ENCODE results near the gene EPB41L4B. TPM values are rescaled to one million over a fixed set of nuclear protein-coding genes. Genes with fewer than 3 reads are reported as not detected.
"Not testable (repeated sequence)": the region's sequence is repeated elsewhere in the genome, so short reads cannot be mapped to it uniquely, and the experiment has no call there.

Gene EPB41L4B
- 10 to 100 TPM; 20.1 to 39.2 (median 27.0) TPM for total RNA-seq
- 11.2 TPM for polyA plus RNA-seq
- long read RNA-seq, donor 1, full-length matches to known transcripts: 15 of 65 reads
- long read RNA-seq, donor 1, partial matches to known transcripts: 13 of 65 reads
- long read RNA-seq, donor 1, other reads (novel, unspliced or antisense): 37 of 65 reads
- long read RNA-seq, donor 2, full-length matches to known transcripts: 6 of 43 reads
- long read RNA-seq, donor 2, partial matches to known transcripts: 5 of 43 reads
- long read RNA-seq, donor 2, other reads (novel, unspliced or antisense): 32 of 43 reads
- long read RNA-seq, donor 3, full-length matches to known transcripts: 3 of 28 reads
- long read RNA-seq, donor 3, partial matches to known transcripts: 8 of 28 reads
- long read RNA-seq, donor 3, other reads (novel, unspliced or antisense): 17 of 28 reads
- long read RNA-seq, donor 4, full-length matches to known transcripts: 8 of 40 reads
- long read RNA-seq, donor 4, partial matches to known transcripts: 8 of 40 reads
- long read RNA-seq, donor 4, other reads (novel, unspliced or antisense): 24 of 40 reads

- Histone ChIP-seq H3K27me3 (ENCODE audit: control insufficient read depth, insufficient read depth) (no peaks in the 10 kb centered on the region), H3K9me3 (ENCODE audit: control insufficient read depth, low read length) (no peaks in the 10 kb centered on the region), H3K4me1 (ENCODE audit: control insufficient read depth, insufficient read depth, low read length) (peaks cover 2% of the 10 kb centered on the region), H3K27ac (ENCODE audit: low read length) (peak within 1 kb of the TSS; percentile 9), H3K4me3 (ENCODE audit: low read length) (peak within 1 kb of the TSS; percentile 90)
- ATAC-seq (peak; percentile 81 to 82), DNase-seq (peak; percentile 86 to 96 (median 94))
- intact Hi-C loops (cut with DNase I): loop anchor here in 3 of 4 donors (2.0 to 10.0 kb wide), 5 partner anchors 76 to 426 kb away; no protein-coding TSS in a partner anchor
- WGBS: under 1% methylated on average over 72 of the region's 72 CpGs
These were observed at the start of gene EPB41L4B for GRCh38 chr9:109320742-109321448. EPB41L4B (minus strand) TSS chr9:109321059; CDS start chr9:109320446, 613 bp downstream.

GRCh38 chr9:109369285-109369684 lies 48.4 kb upstream of the EPB41L4B start:
- intact Hi-C loops (cut with DNase I): no loop called here
- DNase-seq (no peak), ATAC-seq (no peak)
- Histone ChIP-seq H3K27me3 (ENCODE audit: control insufficient read depth, insufficient read depth) (no peaks in the 10 kb centered on the region), H3K9me3 (ENCODE audit: control insufficient read depth, low read length) (no peaks in the 10 kb centered on the region), H3K27ac (ENCODE audit: low read length) (no peak overlapping the region), H3K4me3 (ENCODE audit: low read length) (no peak overlapping the region), H3K4me1 (ENCODE audit: control insufficient read depth, insufficient read depth, low read length) (no peaks in the 10 kb centered on the region)
- 55% methylated on average over 2 of the region's 2 CpGs for WGBS

- ATAC-seq: no peak
- intact Hi-C loops (cut with DNase I): no loop called here
These were observed 39.9 kb upstream of the EPB41L4B start for GRCh38 chr9:109360771-109361170.

GRCh38 chr9:109358968-109359603 lies 38.2 kb upstream of the EPB41L4B start:
- ATAC-seq, DNase-seq: not testable (repeated sequence)
- WGBS: 77% methylated on average over 8 of the region's 8 CpGs

More at GRCh38 chr9:109360771-109361170, 39.9 kb upstream of the EPB41L4B start:
- WGBS: 82% methylated on average over 5 of the region's 5 CpGs
- Histone ChIP-seq H3K4me1 (ENCODE audit: control insufficient read depth, insufficient read depth, low read length) (no peaks in the 10 kb centered on the region), H3K4me3 (ENCODE audit: low read length) (no peak overlapping the region), H3K27ac (ENCODE audit: low read length) (no peak overlapping the region), H3K9me3 (ENCODE audit: control insufficient read depth, low read length) (no peaks in the 10 kb centered on the region), H3K27me3 (ENCODE audit: control insufficient read depth, insufficient read depth) (no peaks in the 10 kb centered on the region)
- no peak for DNase-seq

GRCh38 chr9:109355564-109356297 lies 34.9 kb upstream of the EPB41L4B start:
- no peak for DNase-seq
- intact Hi-C loops (cut with DNase I): no loop called here
- Histone ChIP-seq H3K27me3 (ENCODE audit: control insufficient read depth, insufficient read depth) (no peaks in the 10 kb centered on the region), H3K9me3 (ENCODE audit: control insufficient read depth, low read length) (no peaks in the 10 kb centered on the region), H3K4me1 (ENCODE audit: control insufficient read depth, insufficient read depth, low read length) (no peaks in the 10 kb centered on the region), H3K4me3 (ENCODE audit: low read length) (no peak overlapping the region), H3K27ac (ENCODE audit: low read length) (no peak overlapping the region)
- no peak for ATAC-seq
- 87% methylated on average over 21 of the region's 21 CpGs for WGBS

More at GRCh38 chr9:109358968-109359603, 38.2 kb upstream of the EPB41L4B start:
- H3K9me3 ChIP-seq (ENCODE audit: control insufficient read depth, low read length); H3K27me3 ChIP-seq (ENCODE audit: control insufficient read depth, insufficient read depth); H3K27ac ChIP-seq (ENCODE audit: low read length); H3K4me3 ChIP-seq (ENCODE audit: low read length); H3K4me1 ChIP-seq (ENCODE audit: control insufficient read depth, insufficient read depth, low read length); intact Hi-C loops (cut with DNase I): not testable (repeated sequence)

GRCh38 chr9:109354190-109354589 lies 33.3 kb upstream of the EPB41L4B start:
- Histone ChIP-seq H3K27ac (ENCODE audit: low read length) (no peak overlapping the region), H3K4me1 (ENCODE audit: control insufficient read depth, insufficient read depth, low read length) (no peaks in the 10 kb centered on the region), H3K27me3 (ENCODE audit: control insufficient read depth, insufficient read depth) (no peaks in the 10 kb centered on the region), H3K4me3 (ENCODE audit: low read length) (no peak overlapping the region), H3K9me3 (ENCODE audit: control insufficient read depth, low read length) (no peaks in the 10 kb centered on the region)
- DNase-seq (no peak), ATAC-seq (no peak)
- intact Hi-C loops (cut with DNase I): no loop called here
- 81% methylated on average over 2 of the region's 2 CpGs for WGBS

GRCh38 chr9:109351032-109351431 lies 30.2 kb upstream of the EPB41L4B start:
- WGBS: 67% methylated on average over 5 of the region's 5 CpGs
- intact Hi-C loops (cut with DNase I): no loop called here

GRCh38 chr9:109349421-109349846 lies 28.6 kb upstream of the EPB41L4B start:
- ATAC-seq (peak in 1 of 2 donors; percentile 63), DNase-seq (no peak)
- H3K4me1 ChIP-seq (ENCODE audit: control insufficient read depth, insufficient read depth, low read length): no peaks in the 10 kb centered on the region
- intact Hi-C loops (cut with DNase I): no loop called here
- no peak overlapping the region for H3K27ac ChIP-seq (ENCODE audit: low read length)
- H3K4me3 ChIP-seq (ENCODE audit: low read length): no peak overlapping the region
- no peaks in the 10 kb centered on the region for H3K27me3 ChIP-seq (ENCODE audit: control insufficient read depth, insufficient read depth)
- H3K9me3 ChIP-seq (ENCODE audit: control insufficient read depth, low read length): no peaks in the 10 kb centered on the region

More at GRCh38 chr9:109351032-109351431, 30.2 kb upstream of the EPB41L4B start:
- Histone ChIP-seq H3K27me3 (ENCODE audit: control insufficient read depth, insufficient read depth) (no peaks in the 10 kb centered on the region), H3K4me1 (ENCODE audit: control insufficient read depth, insufficient read depth, low read length) (no peaks in the 10 kb centered on the region), H3K27ac (ENCODE audit: low read length) (no peak overlapping the region), H3K9me3 (ENCODE audit: control insufficient read depth, low read length) (no peaks in the 10 kb centered on the region), H3K4me3 (ENCODE audit: low read length) (no peak overlapping the region)
- no peak for ATAC-seq
- DNase-seq: no peak

GRCh38 chr9:109346904-109347303 lies 26.0 kb upstream of the EPB41L4B start:
- ATAC-seq (no peak), DNase-seq (no peak)
- H3K9me3 ChIP-seq (ENCODE audit: control insufficient read depth, low read length): no peaks in the 10 kb centered on the region
- H3K4me1 ChIP-seq (ENCODE audit: control insufficient read depth, insufficient read depth, low read length): no peaks in the 10 kb centered on the region
- no peak overlapping the region for H3K4me3 ChIP-seq (ENCODE audit: low read length)
- WGBS: 77% methylated on average over 3 of the region's 3 CpGs
- no peaks in the 10 kb centered on the region for H3K27me3 ChIP-seq (ENCODE audit: control insufficient read depth, insufficient read depth)
- intact Hi-C loops (cut with DNase I): no loop called here
- no peak overlapping the region for H3K27ac ChIP-seq (ENCODE audit: low read length)

- Histone ChIP-seq H3K4me3 (ENCODE audit: low read length) (no peak overlapping the region), H3K27me3 (ENCODE audit: control insufficient read depth, insufficient read depth) (no peaks in the 10 kb centered on the region), H3K9me3 (ENCODE audit: control insufficient read depth, low read length) (no peaks in the 10 kb centered on the region), H3K27ac (ENCODE audit: low read length) (no peak overlapping the region), H3K4me1 (ENCODE audit: control insufficient read depth, insufficient read depth, low read length) (no peaks in the 10 kb centered on the region)
- 57% methylated on average over 3 of the region's 3 CpGs for WGBS
- ATAC-seq (no peak), DNase-seq (no peak)
- intact Hi-C loops (cut with DNase I): no loop called here
These were observed 24.0 kb upstream of the EPB41L4B start for GRCh38 chr9:109344866-109345265.

Data from right cardiac atrium (tissue), 5 donors.